GM19023 (cell line): Measurements from ENCODE around the gene TTC34.

Experiments
- ATAC-seq: cut with Tn5 transposase; IDR thresholded peaks from one replicate; pipeline ENCODE4 v1.9.1; 2021; ENCODE audit warnings: mild to moderate bottlenecking, moderate library complexity; ENCODE audit not compliant: unreplicated experiment

Gene TTC34

DNA sequence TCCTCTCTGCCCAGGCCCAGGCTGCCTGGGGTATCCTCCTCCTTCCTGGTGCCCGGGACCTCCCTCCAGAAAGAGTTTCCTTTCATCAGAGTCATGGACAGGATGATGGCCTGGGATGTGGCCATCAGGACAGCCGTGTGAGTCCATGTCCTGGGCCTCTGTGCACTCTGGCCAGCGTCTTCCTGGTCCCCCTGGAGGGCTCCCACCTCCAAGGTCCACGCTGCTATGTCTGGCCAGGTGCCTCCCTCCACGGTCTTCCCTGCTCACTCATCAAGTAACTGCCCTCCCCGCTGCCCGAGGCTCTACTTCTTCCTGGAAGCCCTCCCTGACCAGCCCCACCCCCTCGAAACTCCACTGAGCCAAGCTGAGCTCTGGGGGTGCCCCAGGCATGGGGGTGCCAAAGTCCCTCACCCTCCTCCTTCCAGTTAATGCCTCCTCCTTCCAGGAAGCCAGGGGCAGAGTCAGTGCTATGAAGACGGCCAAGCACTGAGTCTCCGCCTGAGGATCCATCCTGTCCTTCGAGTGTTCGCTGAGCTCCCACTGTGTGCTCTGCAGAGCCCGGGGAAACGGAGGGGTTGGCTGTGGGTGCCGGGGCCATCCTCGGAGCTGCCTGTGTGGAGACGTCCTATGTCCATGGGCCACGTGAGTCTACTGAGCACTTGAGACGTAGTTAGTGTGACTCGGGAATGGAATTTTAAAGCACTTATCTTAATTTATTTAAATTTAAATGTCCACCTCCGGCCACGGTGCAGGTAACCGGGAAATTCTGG is 28.5 kb upstream of the TTC34 start:
- no peak for ATAC-seq

DNA sequence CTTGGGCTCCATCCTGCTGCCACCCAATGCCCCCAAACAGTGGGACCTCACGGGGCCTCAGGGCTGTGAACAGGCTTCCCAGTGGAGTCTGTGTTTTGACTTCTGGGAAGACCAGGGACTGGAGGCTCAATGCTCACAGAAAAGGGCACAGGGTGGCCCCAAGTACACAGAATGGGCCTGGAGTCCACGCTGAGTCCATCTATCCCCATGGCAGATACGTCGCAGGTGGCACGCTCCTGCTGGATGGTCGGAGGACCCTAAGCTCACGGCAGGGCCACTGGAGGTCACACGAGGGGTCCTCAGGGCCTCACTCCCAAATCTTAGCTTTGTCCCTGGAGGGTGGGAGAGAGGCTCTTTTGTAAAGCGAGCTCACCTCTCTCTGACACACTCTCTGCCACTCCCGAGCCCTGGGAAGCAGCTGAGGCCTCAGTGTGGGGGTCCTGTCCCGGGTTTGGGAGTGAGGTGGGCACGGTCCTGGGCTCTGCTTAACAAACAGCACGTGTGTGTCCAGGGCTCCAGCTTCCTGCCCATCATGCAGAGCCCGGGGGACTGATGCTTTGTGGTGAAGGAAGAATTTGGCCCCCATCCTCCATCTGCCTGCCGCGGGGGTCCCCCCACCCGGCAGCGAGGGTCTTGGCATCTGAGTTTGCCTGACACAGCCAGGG is 27.2 kb upstream of the TTC34 start:
- no peak for ATAC-seq

DNA sequence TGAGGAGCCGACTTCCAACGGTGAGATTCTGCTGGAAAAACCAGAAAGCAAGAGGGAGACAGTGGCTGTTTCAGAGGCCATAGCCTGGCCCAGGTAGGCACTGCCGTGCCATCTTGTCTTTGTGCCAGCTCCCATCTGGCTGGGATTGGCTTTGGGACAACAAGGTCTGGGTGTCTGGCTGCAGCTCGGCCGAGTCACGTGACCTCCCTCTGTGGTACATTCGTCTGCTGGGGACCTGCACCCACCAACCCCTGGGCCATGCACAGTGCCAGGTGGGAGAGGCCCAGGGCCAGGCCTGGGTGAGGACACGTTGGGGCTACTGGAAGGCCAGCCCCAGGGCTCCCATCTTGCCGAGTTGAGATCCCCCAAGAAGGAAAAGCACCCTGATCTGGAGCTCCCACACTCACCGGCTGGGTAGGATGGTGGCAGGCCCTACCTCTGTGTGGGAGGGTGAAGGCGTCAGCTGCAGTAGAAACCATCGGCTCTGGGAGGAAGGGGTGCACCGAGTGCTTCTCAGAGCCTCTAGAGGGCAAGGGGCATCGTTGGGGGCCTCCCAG is 25.3 kb upstream of the TTC34 start:
- no peak for ATAC-seq

DNA sequence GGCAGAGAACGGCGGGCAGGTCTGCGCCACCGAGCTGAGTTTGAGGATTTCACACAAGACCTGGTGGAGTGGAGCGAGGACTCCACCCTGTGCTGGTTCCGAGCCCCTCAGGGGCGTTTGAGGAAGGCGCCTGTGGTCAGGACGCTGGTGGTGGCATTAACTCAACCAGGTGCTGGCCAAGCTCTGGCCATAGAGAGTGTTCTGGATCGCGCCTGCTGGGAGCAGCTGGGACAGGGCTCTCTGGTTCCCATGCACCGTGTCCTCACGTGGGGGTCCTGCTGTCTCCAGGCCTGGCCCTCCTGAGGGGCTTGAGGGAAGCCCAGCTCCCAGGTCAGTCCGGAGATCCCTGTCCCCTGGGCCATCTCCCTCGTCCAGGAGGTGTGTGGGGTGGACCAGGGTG is 24.8 kb upstream of the TTC34 start:
- no peak for ATAC-seq

DNA sequence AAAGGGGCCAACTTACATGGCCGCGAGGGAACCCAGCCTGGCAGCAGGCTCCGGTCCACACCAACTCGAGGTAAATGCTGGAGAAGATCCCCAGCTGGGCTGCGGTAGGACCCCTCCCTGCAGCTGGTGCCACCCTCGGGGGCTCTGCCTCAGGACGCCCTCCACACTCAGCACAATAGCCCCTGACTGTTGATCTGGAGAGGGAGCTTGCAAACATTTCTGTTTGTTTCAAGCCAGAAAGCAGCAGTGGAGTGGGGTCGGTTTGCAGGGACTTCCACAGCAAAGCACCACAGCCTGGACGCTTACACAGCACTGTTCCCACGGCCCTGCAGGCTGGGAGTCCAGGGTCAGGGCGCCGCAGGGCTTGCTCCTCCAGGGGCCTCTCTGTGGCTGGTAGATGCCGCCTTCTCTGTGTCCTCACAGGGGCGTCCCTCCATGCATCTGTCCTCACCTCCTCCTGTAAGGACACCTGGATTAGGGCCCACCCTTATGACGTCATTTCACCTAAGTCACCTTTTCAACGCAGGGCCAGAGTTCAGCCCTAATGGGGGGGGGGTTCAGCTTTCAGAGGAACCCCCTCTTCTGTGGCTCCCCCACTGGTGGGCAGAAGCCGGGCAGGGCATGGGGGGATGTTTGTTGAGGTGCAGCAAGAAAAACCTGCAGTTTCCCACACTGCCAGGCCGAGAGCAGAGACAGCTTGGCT is 24.1 kb upstream of the TTC34 start:
- no peak for ATAC-seq

DNA sequence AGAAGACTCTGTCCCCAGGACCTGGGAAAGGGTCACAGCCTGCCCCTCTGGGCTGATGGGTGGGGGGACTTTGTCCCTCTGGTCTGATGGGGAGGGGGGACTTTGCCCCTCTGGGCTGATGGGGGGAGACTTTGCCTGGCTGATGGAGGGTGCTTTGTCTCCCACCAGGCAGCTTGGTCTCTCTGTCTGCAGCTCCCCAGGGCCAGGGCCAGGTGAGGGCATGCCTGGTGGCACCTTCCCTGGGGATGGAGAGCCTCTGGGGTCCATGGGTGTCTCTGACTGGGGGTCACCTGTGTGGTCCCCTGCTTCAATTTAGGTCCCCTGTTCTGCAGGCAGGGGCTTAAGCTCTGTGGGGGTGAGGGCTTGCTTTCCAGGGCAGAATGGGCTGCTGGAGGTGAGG is 23.5 kb upstream of the TTC34 start:
- no peak for ATAC-seq

DNA sequence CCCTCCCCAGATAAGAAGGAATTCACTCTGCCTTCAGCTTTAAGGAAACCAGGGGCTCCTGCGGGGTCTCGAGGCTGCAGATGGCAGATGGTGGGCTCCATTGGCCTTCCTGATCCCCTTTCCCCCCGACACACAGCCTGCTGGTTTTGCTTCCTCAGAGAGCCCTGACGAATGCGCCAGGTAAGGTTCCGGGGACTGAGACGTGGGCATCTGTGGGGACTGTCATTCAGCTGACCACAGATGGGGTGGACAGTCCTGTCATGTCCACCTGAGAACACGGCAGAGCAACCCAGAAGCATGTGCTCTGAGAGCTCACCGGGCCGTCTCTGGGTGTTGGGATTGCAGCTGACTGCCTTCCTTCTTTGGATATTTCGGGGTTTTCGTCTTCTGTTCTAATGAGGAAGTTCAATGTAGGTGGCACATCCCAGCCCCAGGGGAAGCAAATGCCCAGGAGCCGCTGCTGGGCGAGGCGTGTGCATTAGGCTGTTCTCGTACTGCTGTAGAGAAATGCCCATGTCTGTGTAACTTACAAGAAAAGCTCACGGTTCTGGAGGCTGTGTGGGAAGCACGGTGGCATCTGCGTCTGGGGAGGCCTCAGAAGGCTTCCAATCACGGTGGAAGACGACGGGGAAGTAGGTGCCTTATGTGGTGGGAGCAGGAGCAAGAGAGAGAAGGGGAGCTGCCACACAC is 22.6 kb upstream of the TTC34 start:
- ATAC-seq = no peak

DNA sequence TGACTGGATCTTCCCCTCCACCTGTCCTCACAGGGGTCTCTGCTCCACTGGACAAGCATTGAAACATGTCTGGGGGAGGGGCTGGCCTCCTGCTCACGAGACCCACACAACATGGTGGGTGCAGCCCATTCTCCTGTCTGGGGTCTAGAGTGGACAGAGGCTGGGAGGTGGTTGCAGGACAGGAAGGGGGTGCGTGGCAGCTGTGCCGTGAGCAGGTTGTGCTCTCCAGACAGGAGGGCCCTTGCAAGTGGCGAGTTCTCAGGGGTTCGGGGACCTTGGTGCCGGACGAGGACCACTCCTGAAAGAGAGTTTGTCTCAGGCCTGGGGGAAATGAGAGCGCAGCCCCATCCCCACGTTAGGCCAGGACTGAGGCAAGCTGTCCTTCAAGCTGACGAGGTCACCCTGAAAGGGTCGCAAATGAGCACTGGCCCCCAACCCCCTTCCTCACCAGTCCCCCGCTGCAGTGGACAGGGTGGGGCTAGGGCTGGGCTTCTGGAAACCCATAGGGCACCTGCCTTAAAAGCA is 21.2 kb upstream of the TTC34 start:
- no peak for ATAC-seq

DNA sequence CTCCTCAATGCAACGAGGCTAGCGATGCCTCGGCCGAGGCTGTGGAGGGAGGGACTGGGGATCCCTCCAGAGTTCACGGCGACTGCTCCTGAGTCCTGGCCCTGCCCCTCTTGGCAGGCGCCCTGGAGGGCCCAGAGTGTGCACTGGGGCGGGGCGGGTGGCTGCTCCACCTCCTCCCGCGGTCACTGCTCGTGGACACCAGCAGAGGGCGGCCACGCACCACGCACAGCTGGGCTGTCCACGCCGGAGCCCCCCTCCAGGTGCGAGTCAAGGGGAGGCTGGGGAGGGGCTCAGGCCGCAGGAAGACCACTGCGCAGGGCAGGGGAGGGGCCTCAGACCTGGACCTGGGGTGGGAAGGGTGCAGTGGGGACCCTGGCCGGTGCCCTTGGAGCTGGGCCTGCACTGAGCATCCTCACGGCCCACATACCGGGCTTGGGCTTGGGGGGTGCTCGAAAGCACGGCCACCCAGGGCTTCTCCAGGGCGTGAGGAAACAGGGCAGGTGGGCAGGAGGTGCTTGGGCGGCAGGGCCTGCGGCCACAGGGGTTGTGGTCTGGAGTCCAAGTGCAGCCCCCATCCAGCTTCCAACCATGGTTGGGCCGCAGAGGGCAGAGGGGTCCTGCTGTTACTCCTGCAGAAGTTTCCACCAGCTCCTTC is 20.6 kb upstream of the TTC34 start:
- ATAC-seq = no peak

DNA sequence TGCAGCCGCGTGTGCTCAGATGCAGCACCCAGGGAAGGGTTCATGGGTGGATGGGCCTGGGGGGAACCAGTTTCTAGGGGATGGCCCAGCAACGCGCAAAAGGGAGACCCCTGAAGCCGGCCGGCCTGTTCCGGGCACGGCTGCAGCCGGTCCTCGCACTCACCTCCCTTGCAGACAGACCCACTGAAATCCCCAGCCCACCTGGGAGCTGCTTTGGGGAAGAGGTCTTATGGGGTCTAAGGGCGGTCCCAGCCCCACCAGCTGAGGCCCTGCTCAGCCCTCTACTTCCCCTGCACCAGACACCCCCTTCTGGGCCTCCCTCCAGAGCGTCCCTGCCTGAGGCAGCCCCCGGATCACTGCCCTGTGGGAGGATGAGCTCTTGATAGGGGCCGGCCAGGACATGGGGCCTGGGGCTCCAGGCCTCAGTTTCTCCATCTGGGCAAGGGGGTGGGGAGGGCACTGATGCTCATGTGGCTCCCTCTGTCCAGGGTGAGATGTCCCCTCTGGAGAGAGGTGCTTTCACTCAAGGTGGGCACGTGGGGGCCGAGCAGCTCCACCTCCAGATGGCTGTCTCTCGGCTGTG is 20.0 kb upstream of the TTC34 start:
- ATAC-seq = no peak

DNA sequence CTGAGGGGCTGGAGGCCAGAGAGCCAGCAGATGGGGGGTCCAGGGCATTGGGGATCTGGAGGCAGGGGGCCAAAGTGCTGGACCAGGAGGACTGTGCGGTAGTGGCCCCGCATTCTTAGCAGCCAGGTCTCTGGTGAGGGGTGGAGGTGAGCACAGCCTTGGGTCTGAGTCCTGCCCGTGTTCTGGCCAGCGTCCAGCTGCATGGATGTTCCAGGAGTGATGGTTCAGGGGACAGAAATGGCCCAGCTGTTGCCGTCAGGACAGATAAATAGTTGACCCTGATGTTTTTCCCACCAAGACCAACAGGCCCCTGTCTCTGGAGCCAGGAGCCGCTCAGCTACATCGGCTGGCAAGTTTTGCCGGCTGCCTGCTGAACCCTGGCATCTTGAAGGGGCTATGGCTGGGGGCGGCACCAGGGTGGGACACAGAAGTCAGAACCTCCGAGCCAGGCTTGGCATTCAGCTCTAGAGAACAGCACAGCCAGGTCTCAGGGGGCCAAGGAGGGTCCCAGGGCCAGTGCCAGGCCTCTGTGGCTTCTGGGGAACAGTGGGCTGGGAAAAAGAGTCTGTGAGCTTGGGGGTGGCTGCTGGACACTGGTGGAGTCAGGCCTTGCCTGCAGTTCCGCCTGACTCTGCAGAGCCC is 19.4 kb upstream of the TTC34 start:
- ATAC-seq = no peak

DNA sequence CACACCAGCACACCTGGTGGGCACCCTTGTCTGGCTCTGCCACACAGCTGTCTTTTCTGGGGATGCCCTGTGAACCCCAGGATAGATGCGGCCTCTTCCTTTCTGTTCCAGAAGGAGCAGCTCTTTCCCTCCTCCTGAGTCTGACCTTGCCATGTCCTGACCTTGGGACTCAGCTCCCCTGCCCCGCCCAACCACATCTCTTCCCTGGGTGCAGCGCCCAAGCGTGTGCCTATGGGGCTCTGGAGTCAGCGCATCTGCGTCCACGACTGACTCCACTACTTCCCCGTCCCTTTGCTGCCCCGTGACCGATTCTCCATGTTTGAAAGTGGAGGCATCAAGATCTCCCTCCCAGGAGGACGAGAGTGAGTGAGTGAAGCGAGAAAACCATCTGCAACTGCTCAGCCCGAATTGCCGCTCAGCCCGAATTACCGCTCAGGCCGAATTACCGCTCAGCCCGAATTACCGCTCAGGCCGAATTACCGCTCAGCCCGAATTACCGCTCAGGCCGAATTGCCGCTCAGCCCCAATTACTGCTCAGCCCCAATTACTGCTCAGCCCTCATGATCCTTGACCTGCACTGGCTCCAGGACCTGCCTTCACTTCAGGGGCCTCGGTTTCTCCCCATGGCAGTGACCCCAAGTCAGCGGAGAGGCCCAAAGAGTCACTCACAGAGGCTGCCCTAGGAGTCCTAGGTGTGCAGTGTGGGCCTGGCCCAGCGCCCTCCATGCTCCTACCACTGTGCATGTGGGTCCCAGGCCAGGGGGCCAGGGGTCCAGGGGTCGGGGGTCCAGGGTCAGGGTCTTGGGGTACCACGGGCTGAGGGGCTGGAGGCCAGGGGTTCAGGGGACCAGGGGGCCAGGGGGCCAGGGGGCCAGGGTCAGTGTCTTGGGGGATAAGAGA is 18.6 kb upstream of the TTC34 start:
- ATAC-seq = no peak

DNA sequence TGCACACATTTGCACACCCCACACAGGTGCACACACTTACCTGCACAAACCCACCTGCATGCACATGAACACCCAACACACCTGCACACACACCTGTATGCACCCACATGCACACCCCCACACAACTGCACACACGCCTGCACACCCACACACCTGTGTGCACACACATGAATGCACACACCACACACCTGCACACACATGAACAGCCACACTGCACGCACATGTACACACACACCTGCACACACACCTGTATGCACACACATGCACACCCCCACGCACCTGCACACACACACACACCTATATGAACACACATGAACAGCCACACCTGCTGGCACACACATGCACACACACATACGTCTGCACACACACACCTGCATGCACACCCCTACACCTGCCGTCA is 17.9 kb upstream of the TTC34 start:
- no peak for ATAC-seq

DNA sequence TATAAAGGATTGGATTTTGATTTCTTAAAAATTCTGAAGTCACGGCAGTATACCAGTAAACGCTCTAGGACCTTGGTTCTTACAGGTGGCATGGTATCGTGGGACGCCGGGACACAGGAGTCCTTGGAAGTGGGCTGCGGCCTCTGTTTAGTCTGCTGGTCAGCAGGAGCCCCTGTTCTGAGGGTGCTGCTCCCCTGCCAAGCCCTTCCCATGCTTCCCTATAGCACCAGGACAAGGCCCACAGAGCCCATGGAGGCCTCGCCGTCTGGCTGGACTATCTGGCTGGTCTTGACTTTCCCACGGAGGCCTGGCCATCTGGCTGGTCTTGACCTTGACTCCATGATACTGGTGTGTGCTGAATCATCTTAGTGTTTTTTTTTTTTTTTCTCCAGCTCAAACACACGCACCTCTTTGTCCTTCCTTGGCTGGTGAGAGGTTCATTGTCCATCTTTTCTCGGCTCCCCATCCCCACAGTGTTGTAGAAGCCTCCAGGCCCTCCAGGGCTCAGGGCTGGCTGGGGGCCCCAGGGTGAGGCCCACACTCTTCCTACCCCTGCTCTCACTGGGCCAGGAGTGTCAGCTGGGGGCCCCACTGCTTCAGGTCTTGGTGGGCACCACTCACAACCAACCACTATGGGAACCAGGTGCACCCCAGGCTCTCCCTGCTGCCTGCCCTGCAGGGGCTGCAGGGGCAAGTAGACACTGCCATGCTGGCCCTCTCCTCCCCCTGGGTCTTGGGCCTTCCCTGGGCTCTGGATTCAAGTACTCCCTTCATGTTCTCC is 16.5 kb upstream of the TTC34 start:
- no peak for ATAC-seq

DNA sequence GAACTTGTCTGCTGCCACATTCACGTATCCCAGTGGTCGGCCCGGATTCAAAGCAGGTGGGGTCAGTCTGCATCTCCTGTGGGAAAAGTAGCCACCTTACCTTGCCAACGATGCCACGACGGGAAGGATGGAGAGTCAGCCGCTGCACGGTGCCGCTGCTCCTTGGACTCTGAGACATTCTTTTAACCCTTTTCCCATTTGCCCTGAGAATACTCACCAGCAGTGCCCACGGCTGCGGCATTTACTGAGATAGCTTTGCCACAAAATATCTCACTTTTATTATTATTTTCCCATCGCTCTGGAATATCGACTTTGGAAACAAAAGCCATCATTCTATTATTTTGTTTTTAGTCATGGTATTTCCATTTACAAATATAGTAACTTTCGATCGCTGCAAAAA is 15.3 kb upstream of the TTC34 start:
- ATAC-seq = no peak

DNA sequence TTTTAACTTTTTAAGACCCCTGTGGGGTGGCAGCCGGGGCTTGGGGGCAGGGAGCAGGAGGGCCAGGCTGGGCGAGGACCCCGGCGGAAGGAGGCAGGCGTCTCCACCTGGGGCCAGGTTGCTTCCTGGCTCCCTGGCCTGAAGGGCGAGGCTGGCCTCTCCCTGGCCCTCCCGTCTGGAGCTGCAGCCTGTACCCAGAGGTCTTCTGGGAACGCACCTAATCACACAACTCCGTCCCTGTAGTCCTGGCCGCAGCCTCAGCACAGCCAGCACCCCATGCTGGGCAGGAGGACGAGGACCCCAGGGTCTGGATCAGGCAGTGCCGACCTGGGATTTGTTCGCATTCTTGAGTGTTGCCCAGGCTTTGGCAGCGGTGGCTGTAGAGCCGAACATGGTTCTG is 14.1 kb upstream of the TTC34 start:
- ATAC-seq = no peak

DNA sequence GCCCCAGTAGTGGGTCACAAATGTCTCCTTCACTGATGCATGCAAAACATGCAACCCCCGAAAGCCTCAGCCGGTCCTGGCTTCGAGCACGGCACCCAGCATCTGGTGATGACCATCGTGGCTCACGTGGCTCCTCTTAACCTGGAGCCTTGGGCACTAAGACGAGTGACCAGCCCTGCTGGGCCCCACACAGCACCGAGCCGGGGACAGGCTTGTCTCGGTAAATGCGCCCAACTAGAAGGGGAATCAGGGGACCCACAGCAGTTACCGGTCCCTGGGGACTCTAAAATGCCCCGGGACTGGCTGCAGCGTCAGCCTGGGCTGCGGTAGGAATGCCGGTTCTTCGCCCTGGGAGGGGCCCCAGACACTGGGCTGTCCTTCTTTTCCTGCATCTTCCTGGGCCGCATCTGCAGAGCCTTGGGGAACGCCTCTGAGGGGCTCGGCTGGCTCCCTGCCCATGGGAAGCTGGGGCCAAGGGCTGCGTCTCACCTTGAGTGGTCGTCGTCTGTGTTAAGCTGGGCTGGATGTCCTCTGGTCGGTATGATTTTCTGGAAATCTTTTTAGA is 13.1 kb upstream of the TTC34 start:
- ATAC-seq = no peak
